A549 (cell line): ENCODE data around the gene IKBKG. TPM values are rescaled to one million over a fixed set of nuclear protein-coding genes. Genes with fewer than 3 reads are reported as not detected.

Experiments used
- ATAC-seq, 2 experiments: fragments of 200-7000 bp in 1 of 2; fragments of >200 bp in 1 of 2; cut with Nextera tagmentation in 1 of 2; cut with Tn5 transposase in 1 of 2; 3 replicates each; pipeline versions ENCODE4 v1.8.0 to v1.9.1; 2018 to 2020; ENCODE audit warnings: mild to moderate bottlenecking in 1 of 2, moderate library complexity in 1 of 2
- CTCF ChIA-PET: fragments of 300-600 bp; sonication (Branson Sonifier 250); formaldehyde crosslinking; extraction: SDS; loops from one replicate; lab custom pipeline; 2021; ENCODE audit warnings: antibody characterized with exemption, inconsistent platforms; lab: Yijun Ruan, JAX
- POLR2A ChIA-PET: fragments of 350-600 bp; formaldehyde crosslinking; extraction: SDS; loops from one replicate; lab custom pipeline; 2021; ENCODE audit warnings: antibody characterized with exemption, inconsistent platforms; lab: Yijun Ruan, JAX
- DNase-seq, 2 experiments: peaks; one replicate each; pipeline versions ENCODE4 v3.0.0 to v3.0.0-alpha.2; 2011 to 2016; ENCODE audit warnings: low read depth in 1 of 2, low spot score in 1 of 2
- FAIRE-seq: peaks from 2 replicates; lab custom pipeline; 2011; peaks lifted over from hg19 to GRCh38; lab: Jason Lieb, UNC
- H3K27ac ChIP-seq, 2 experiments: fragments of >200 bp; sonication (Bioruptor Twin); formaldehyde crosslinking; 3 replicates each; pipeline ENCODE4 v1.5.1; 2016 to 2017
- H3K4me1 ChIP-seq: fragments of >200 bp; sonication (Bioruptor Twin); formaldehyde crosslinking; 3 replicates; pipeline ENCODE4 v1.6.1; 2016
- H3K4me2 ChIP-seq: fragments of >200 bp; sonication (Bioruptor Twin); formaldehyde crosslinking; 3 replicates; pipeline ENCODE4 v1.6.1; 2016
- H3K4me3 ChIP-seq: fragments of >200 bp; sonication (Bioruptor Twin); formaldehyde crosslinking; 3 replicates; pipeline ENCODE4 v1.5.1; 2016
- H3K9me3 ChIP-seq: fragments of >200 bp; sonication (Bioruptor Twin); formaldehyde crosslinking; 3 replicates; pipeline ENCODE4 v1.6.1; 2016
- BHLHE40 ChIP-seq: IDR thresholded peaks from 2 replicates; pipeline ENCODE4 v1.6.1; 2012; ENCODE audit warnings: low read depth, low read length, inconsistent platforms
- CEBPB ChIP-seq, 2 experiments: fragments of >200 bp in 1 of 2; sonication (Bioruptor Twin) in 1 of 2; formaldehyde crosslinking in 1 of 2; IDR thresholded peaks; 2 replicates each; pipeline ENCODE4 v1.6.1; 2012 to 2016
- FOSL2 ChIP-seq, 2 experiments: fragments of 450-650 bp in 1 of 2; fragments of >200 bp in 1 of 2; sonication (Bioruptor Twin) in 1 of 2; formaldehyde crosslinking; IDR thresholded peaks; 2 replicates each; pipeline versions ENCODE4 v1.5.0 to v1.6.1; 2016 to 2020; ENCODE audit warnings: mild to moderate bottlenecking in 1 of 2, moderate library complexity in 1 of 2
- FOXS1 ChIP-seq: fragments of 250-450 bp; sonication (Bioruptor Pico); IDR thresholded peaks from 2 replicates; pipeline ENCODE4 v1.5.0; 2020; ENCODE audit warnings: mild to moderate bottlenecking, moderate library complexity
- HDAC2 ChIP-seq: fragments of 200-600 bp; sonication (generic); IDR thresholded peaks from 2 replicates; pipeline ENCODE4 v1.6.1; 2016
- HOXA7 ChIP-seq: fragments of 250-450 bp; sonication (Bioruptor Pico); IDR thresholded peaks from 2 replicates; pipeline ENCODE4 v1.5.0; 2020; ENCODE audit warnings: mild to moderate bottlenecking, moderate library complexity
- JUN ChIP-seq, 2 experiments: fragments of >200 bp; sonication (Bioruptor Twin); formaldehyde crosslinking; IDR thresholded peaks; 2 replicates in 1 of 2; 3 replicates in 1 of 2; pipeline ENCODE4 v1.6.1; 2016 to 2017
- POLR2A ChIP-seq: IDR thresholded peaks from 2 replicates; pipeline ENCODE4 v1.6.1; 2012; ENCODE audit warnings: mild to moderate bottlenecking, low read length
- POLR2AphosphoS2 ChIP-seq: conservative IDR thresholded peaks from 2 replicates; pipeline ENCODE4 v1.6.1; 2012; ENCODE audit warnings: low read length, improper control_type of control experiment, inconsistent platforms
- SREBF2 ChIP-seq: fragments of 450-650 bp; IDR thresholded peaks from 2 replicates; pipeline ENCODE4 v1.6.1; 2014; ENCODE audit warnings: mild to moderate bottlenecking, moderate library complexity
- TP53 ChIP-seq: fragments of 250-450 bp; sonication (Bioruptor Pico); IDR thresholded peaks from 2 replicates; pipeline ENCODE4 v1.5.0; 2021; ENCODE audit warnings: mild to moderate bottlenecking, moderate library complexity
- ZFP36 ChIP-seq: fragments of 450-650 bp; IDR thresholded peaks from 2 replicates; pipeline ENCODE4 v1.6.1; 2014; ENCODE audit warnings: borderline replicate concordance; ENCODE audit not compliant: partially characterized antibody
- WGBS: methylation state at CpG from one replicate; pipeline ENCODE4 v1.1.6; 2017; ENCODE audit errors: missing lambda C conversion rate; 5-methylcytosine and 5-hydroxymethylcytosine counted together
- polyA plus RNA-seq, 4 experiments: library from polyadenylated mRNA; depleted of rRNA in 3 of 4; stranded (reverse); fragments of >200 nt; fragmentation: RNase III in 1 of 4; extraction: RNeasy Plus Mini Kit Qiagen cat#74134 plus additional on column Dnase treatment in 1 of 4; gene quantifications; 2 replicates in 3 of 4; 3 replicates in 1 of 4; pipeline ENCODE4 v1.2.3, GENCODE V29; 2011 to 2017
- TF ChIP-seq, protein P1 (sequence below): IDR thresholded peaks from 2 replicates; pipeline ENCODE4 v1.6.1; 2012
- TF ChIP-seq, protein P2 (sequence below): IDR thresholded peaks from 2 replicates; pipeline ENCODE4 v1.6.1; 2012; ENCODE audit warnings: low read depth, borderline replicate concordance
- TF ChIP-seq, protein P3 (sequence below): fragments of 250-450 bp; sonication (Bioruptor Pico); IDR thresholded peaks from 2 replicates; pipeline ENCODE4 v1.5.0; 2021; ENCODE audit warnings: mild to moderate bottlenecking, moderate library complexity, borderline replicate concordance
- TF ChIP-seq, protein P4 (sequence below): fragments of 250-450 bp; sonication (Bioruptor Pico); IDR thresholded peaks from 2 replicates; pipeline ENCODE4 v1.5.0; 2020; ENCODE audit warnings: low read depth, mild to moderate bottlenecking, moderate library complexity
- TF ChIP-seq, protein P5 (sequence below): fragments of 200-600 bp; sonication (generic); IDR thresholded peaks from 2 replicates; pipeline ENCODE4 v1.6.1; 2016; ENCODE audit warnings: antibody characterized with exemption, mild to moderate bottlenecking, moderate library complexity
- TF ChIP-seq, protein P6 (sequence below): fragments of 450-650 bp; IDR thresholded peaks from 2 replicates; pipeline ENCODE4 v1.6.1; 2014; ENCODE audit warnings: antibody characterized with exemption

Gene IKBKG
- polyA plus RNA-seq, 2 of the 4 experiments (the other 2 are of a cell fraction) = 19.7 to 34.2 TPM

DNA sequence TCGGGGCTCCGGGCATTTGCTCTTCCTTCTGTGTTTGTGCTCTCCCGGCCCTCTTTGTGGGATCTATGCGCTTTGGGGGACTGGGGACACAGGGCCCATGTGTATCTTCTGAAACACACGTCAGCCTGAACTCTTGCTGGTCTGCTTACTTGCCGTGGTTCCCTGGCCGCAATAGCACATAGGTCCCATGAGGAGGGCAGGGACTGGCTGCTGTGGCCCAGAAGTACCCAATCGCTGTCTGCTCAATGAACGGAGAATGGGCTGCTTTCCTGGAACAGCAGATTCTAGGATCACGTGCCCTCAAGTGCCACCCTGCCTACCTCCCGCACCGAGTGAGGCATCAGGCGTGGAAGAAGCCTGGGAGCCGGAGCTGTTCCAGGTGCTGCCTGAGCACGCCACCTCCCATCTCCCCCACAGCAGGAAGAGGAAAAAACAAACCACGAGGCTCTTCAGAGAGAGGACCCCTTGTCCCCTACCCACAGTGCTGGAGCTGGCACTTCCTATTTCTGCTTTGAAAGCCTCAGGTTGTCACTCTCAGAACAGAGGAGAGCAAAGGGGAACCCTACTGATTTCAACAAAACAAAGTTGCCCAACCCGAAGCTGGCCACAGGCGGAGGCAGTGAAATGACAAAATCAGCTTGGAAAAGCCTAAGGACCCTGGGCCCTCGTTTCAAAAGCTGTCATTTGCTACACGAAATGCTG, 4.5 kb upstream of the IKBKG start:
- FAIRE-seq (peak; percentile 97), DNase-seq (peak; percentile 55 to 95), ATAC-seq (peak; percentile 45 to 48)
- 4% methylated on average over 9 of the region's 20 CpGs for WGBS
- Histone ChIP-seq H3K4me3 (peak overlapping the region; percentile 95), H3K4me2 (peak overlapping the region; percentile 82), H3K27ac (peak overlapping the region; percentile 98 to 100), H3K9me3 (no peaks in the 10 kb centered on the region), H3K4me1 (peaks cover 65% of the 10 kb centered on the region)
- ChIA-PET CTCF (interaction anchor here (1.2 to 7.5 kb wide), 4 partner anchors 10 to 206 kb away, joined by 6 to 55 read pairs (median 9); no protein-coding TSS in a partner anchor), POLR2A (interaction anchor here (0.8 to 1.9 kb wide), 6 partner anchors 11 to 172 kb away, joined by 3 to 7 read pairs (median 4); partner anchors contain the start of gene SLC10A3)
- TF ChIP-seq, protein P1, sequence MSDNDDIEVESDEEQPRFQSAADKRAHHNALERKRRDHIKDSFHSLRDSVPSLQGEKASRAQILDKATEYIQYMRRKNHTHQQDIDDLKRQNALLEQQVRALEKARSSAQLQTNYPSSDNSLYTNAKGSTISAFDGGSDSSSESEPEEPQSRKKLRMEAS = peak; percentile 88
- TF ChIP-seq, protein P2, sequence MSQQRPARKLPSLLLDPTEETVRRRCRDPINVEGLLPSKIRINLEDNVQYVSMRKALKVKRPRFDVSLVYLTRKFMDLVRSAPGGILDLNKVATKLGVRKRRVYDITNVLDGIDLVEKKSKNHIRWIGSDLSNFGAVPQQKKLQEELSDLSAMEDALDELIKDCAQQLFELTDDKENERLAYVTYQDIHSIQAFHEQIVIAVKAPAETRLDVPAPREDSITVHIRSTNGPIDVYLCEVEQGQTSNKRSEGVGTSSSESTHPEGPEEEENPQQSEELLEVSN = peak; percentile 65; the same call in 1 of the 2 replicates
- 0 out of 2 replicates have a peak, but pooled peaks have one; percentile 15 for TF ChIP-seq POLR2AphosphoS2
- peak; percentile 73 for TF ChIP-seq FOXS1
- peak; percentile 73; the same call in 1 of the 2 replicates for TF ChIP-seq HOXA7 (CRISPR knock-in tag)
- no peak for TF ChIP-seq ZFP36
- peak in 1 of 2 experiments; percentile 21; a peak in 3 of 5 replicates for TF ChIP-seq JUN (IDR thresholded peaks at IDR 0.05)
- TF ChIP-seq SREBF2 = no peak
- TF ChIP-seq, protein P3, sequence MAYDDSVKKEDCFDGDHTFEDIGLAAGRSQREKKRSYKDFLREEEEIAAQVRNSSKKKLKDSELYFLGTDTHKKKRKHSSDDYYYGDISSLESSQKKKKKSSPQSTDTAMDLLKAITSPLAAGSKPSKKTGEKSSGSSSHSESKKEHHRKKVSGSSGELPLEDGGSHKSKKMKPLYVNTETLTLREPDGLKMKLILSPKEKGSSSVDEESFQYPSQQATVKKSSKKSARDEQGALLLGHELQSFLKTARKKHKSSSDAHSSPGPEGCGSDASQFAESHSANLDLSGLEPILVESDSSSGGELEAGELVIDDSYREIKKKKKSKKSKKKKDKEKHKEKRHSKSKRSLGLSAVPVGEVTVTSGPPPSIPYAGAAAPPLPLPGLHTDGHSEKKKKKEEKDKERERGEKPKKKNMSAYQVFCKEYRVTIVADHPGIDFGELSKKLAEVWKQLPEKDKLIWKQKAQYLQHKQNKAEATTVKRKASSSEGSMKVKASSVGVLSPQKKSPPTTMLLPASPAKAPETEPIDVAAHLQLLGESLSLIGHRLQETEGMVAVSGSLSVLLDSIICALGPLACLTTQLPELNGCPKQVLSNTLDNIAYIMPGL (CRISPR knock-in tag) = no peak
- TF ChIP-seq BHLHE40 = peak; percentile 56; the same call in 1 of the 2 replicates
- TF ChIP-seq, protein P4, sequence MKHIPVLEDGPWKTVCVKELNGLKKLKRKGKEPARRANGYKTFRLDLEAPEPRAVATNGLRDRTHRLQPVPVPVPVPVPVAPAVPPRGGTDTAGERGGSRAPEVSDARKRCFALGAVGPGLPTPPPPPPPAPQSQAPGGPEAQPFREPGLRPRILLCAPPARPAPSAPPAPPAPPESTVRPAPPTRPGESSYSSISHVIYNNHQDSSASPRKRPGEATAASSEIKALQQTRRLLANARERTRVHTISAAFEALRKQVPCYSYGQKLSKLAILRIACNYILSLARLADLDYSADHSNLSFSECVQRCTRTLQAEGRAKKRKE (CRISPR knock-in tag) = peak; percentile 48; the same call in 1 of the 2 replicates
- TF ChIP-seq FOSL2 (IDR thresholded peaks at IDR 0.05) = no peak
- peak; percentile 29; the same call in 1 of the 2 replicates for TF ChIP-seq FOSL2 (CRISPR knock-in tag; IDR thresholded peaks at IDR 0.05)
- 0 out of 2 replicates have a peak, but pooled peaks have one; percentile 16 for TF ChIP-seq HDAC2
- TF ChIP-seq CEBPB (IDR thresholded peaks at IDR 0.05) = peak; percentile 36 to 39; a peak in 1 of 4 replicates
- no peak for TF ChIP-seq TP53
- TF ChIP-seq, protein P5, sequence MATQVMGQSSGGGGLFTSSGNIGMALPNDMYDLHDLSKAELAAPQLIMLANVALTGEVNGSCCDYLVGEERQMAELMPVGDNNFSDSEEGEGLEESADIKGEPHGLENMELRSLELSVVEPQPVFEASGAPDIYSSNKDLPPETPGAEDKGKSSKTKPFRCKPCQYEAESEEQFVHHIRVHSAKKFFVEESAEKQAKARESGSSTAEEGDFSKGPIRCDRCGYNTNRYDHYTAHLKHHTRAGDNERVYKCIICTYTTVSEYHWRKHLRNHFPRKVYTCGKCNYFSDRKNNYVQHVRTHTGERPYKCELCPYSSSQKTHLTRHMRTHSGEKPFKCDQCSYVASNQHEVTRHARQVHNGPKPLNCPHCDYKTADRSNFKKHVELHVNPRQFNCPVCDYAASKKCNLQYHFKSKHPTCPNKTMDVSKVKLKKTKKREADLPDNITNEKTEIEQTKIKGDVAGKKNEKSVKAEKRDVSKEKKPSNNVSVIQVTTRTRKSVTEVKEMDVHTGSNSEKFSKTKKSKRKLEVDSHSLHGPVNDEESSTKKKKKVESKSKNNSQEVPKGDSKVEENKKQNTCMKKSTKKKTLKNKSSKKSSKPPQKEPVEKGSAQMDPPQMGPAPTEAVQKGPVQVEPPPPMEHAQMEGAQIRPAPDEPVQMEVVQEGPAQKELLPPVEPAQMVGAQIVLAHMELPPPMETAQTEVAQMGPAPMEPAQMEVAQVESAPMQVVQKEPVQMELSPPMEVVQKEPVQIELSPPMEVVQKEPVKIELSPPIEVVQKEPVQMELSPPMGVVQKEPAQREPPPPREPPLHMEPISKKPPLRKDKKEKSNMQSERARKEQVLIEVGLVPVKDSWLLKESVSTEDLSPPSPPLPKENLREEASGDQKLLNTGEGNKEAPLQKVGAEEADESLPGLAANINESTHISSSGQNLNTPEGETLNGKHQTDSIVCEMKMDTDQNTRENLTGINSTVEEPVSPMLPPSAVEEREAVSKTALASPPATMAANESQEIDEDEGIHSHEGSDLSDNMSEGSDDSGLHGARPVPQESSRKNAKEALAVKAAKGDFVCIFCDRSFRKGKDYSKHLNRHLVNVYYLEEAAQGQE = peak; percentile 62
- TF ChIP-seq, protein P6, sequence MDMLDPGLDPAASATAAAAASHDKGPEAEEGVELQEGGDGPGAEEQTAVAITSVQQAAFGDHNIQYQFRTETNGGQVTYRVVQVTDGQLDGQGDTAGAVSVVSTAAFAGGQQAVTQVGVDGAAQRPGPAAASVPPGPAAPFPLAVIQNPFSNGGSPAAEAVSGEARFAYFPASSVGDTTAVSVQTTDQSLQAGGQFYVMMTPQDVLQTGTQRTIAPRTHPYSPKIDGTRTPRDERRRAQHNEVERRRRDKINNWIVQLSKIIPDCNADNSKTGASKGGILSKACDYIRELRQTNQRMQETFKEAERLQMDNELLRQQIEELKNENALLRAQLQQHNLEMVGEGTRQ = peak; percentile 85
- TF ChIP-seq POLR2A = peak; percentile 28
